SHP77 (cell line): Measurements from ENCODE around the gene PEX16.
"Not testable (repeated sequence)": the region's sequence is repeated elsewhere in the genome, so short reads cannot be mapped to it uniquely, and the experiment has no call there.

ENCODE experiments used
- DNase-seq, 2 experiments: peaks; one replicate each; lab custom pipeline; 2025; lab: John Stamatoyannopoulos, UW

Gene PEX16

GRCh38 chr11:45918331-45918941 lies 759 bp upstream of the PEX16 start:
- peak; percentile 83 to 86 for DNase-seq

- DNase-seq = no peak
Observed at GRCh38 chr11:45917286-45917622, 423 bp downstream of the PEX16 start.

- no peak for DNase-seq
Observed at GRCh38 chr11:45915446-45915845, 2.2 kb downstream of the PEX16 start.

GRCh38 chr11:45913942-45914635 lies 3.6 kb downstream of the PEX16 start:
- DNase-seq = no peak

- no peak for DNase-seq
Observed at GRCh38 chr11:45913514-45913913, 4.2 kb downstream of the PEX16 start.

- no peak for DNase-seq
Observed at GRCh38 chr11:45910623-45911022, 7.1 kb downstream of the PEX16 start.

GRCh38 chr11:45909594-45910475 lies 7.8 kb downstream of the PEX16 start:
- no peak for DNase-seq

GRCh38 chr11:45907911-45908370 lies 9.7 kb downstream of the PEX16 start:
- no peak for DNase-seq

GRCh38 chr11:45906965-45907611 lies 10.6 kb downstream of the PEX16 start, which contains the start of gene FREY1:
FREY1 (minus strand) TSS chr11:45907271; CDS start chr11:45907245, 26 bp downstream.
- DNase-seq = no peak

GRCh38 chr11:45906096-45906682 lies 11.5 kb downstream of the PEX16 start:
- no peak for DNase-seq

- DNase-seq = not testable (repeated sequence)
Observed at GRCh38 chr11:45905576-45905975, 12.1 kb downstream of the PEX16 start.

- DNase-seq = no peak
Observed at GRCh38 chr11:45905095-45905494, 12.6 kb downstream of the PEX16 start.

- no peak for DNase-seq
Observed at GRCh38 chr11:45904309-45904915, 13.3 kb downstream of the PEX16 start.

GRCh38 chr11:45902452-45903380 lies 15.0 kb downstream of the PEX16 start:
- no peak for DNase-seq

GRCh38 chr11:45901626-45902025 lies 16.1 kb downstream of the PEX16 start:
- no peak for DNase-seq

GRCh38 chr11:45900916-45901617 lies 16.6 kb downstream of the PEX16 start:
- no peak for DNase-seq

- not testable (repeated sequence) for DNase-seq
Observed at GRCh38 chr11:45900175-45900800, 17.4 kb downstream of the PEX16 start.

- DNase-seq = peak; percentile 95
Observed at GRCh38 chr11:45899448-45900174, 18.1 kb downstream of the PEX16 start.
